ENCODE measurements around the gene QSER1.
"Not testable (repeated sequence)": the region's sequence is repeated elsewhere in the genome, so short reads cannot be mapped to it uniquely, and the experiment has no call there.

The QSER1 gene

GRCh38 chr11:32892355-32893092 is at the start of gene QSER1:
Gene QSER1, plus strand, starts transcription at chr11:32892811. Its CDS starts 315 bp downstream, at chr11:32893126.
- DNase-seq = no peak

GRCh38 chr11:32843544-32843943 is 49.1 kb upstream of the QSER1 start:
- no peak for DNase-seq

GRCh38 chr11:32847511-32847910 is 45.1 kb upstream of the QSER1 start:
- DNase-seq = no peak

GRCh38 chr11:32849761-32850160 is 42.9 kb upstream of the QSER1 start:
- no peak for DNase-seq

- DNase-seq = no peak
Observed at GRCh38 chr11:32851251-32851650, 41.4 kb upstream of the QSER1 start.

GRCh38 chr11:32852207-32852606 is 40.4 kb upstream of the QSER1 start:
- no peak for DNase-seq

GRCh38 chr11:32855601-32856000 is 37.0 kb upstream of the QSER1 start:
- DNase-seq = no peak

GRCh38 chr11:32858731-32859130 is 33.9 kb upstream of the QSER1 start:
- DNase-seq = no peak

- DNase-seq = no peak
Observed at GRCh38 chr11:32861850-32862577, 30.6 kb upstream of the QSER1 start.

- no peak for DNase-seq
Observed at GRCh38 chr11:32864555-32864954, 28.1 kb upstream of the QSER1 start.

- not testable (repeated sequence) for DNase-seq
Observed at GRCh38 chr11:32868752-32869151, 23.9 kb upstream of the QSER1 start.

- DNase-seq = no peak
Observed at GRCh38 chr11:32870676-32871075, 21.9 kb upstream of the QSER1 start.

GRCh38 chr11:32874132-32874531 is 18.5 kb upstream of the QSER1 start:
- DNase-seq = no peak

- DNase-seq = no peak
Observed at GRCh38 chr11:32881286-32881685, 11.3 kb upstream of the QSER1 start.

- DNase-seq = no peak
Observed at GRCh38 chr11:32883421-32883820, 9.2 kb upstream of the QSER1 start.

- DNase-seq = no peak
Observed at GRCh38 chr11:32884023-32884422, 8.6 kb upstream of the QSER1 start.

GRCh38 chr11:32884770-32885384 is 7.7 kb upstream of the QSER1 start:
- DNase-seq = no peak

- no peak for DNase-seq
Observed at GRCh38 chr11:32885556-32885955, 7.1 kb upstream of the QSER1 start.

GRCh38 chr11:32886180-32886579 is 6.4 kb upstream of the QSER1 start:
- DNase-seq = no peak

GRCh38 chr11:32887707-32888383 is 4.8 kb upstream of the QSER1 start:
- DNase-seq = not testable (repeated sequence)

- not testable (repeated sequence) for DNase-seq
Observed at GRCh38 chr11:32888384-32888710, 4.3 kb upstream of the QSER1 start.

GRCh38 chr11:32888805-32889204 is 3.8 kb upstream of the QSER1 start:
- no peak for DNase-seq

GRCh38 chr11:32890843-32891656 is 1.6 kb upstream of the QSER1 start:
- no peak for DNase-seq

All from amniotic stem cell (primary cell).